ENCODE results near the gene CASP4. TPM values are rescaled to one million over a fixed set of nuclear protein-coding genes. Genes with fewer than 3 reads are reported as not detected.
A peak's percentile ranks its signal among the peaks of the same experiment; 100 is the strongest.

Gene CASP4
- total and polyA plus RNA-seq, 4 donors: 15.5 to 39.0 (median 22.7) TPM

DNA sequence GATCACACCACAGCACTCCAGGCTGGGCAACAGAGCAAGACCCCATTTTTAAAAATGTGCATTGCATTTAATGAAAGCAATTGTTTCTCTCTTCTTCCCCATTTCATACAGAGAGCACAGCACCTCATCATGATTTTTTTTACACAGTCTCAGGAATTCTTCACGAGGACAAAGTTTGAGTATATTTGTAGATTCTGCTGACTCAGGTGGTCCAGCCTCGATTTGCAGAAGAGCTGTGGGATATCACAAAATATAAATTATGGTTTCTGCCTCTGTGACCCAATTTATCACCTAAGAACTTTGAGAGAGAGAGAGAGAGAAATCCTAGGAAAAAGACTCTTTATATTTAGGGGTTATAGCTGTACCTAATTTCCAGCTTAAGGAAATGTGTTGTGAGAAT is 34.8 kb upstream of the CASP4 start:
- no peaks in the 10 kb centered on the region for H3K36me3 ChIP-seq (ENCODE audit: control insufficient read depth in 4 of 4, insufficient read depth in 3 of 4, low read depth in 1 of 4, low read length in 3 of 4)
- H3K27me3 ChIP-seq (ENCODE audit: control insufficient read depth in 4 of 4, insufficient read depth in 4 of 4, low read length in 3 of 4): no peaks in the 10 kb centered on the region
- no peak overlapping the region for H3K4me3 ChIP-seq (ENCODE audit: low read depth in 1 of 3, low read length in 3 of 3)
- no peak overlapping the region for H3K9ac ChIP-seq (ENCODE audit: low read depth in 1 of 2, low read length in 2 of 2)
- DNase-seq (ENCODE audit: low spot score): no peak
- TF ChIP-seq, protein P1, sequence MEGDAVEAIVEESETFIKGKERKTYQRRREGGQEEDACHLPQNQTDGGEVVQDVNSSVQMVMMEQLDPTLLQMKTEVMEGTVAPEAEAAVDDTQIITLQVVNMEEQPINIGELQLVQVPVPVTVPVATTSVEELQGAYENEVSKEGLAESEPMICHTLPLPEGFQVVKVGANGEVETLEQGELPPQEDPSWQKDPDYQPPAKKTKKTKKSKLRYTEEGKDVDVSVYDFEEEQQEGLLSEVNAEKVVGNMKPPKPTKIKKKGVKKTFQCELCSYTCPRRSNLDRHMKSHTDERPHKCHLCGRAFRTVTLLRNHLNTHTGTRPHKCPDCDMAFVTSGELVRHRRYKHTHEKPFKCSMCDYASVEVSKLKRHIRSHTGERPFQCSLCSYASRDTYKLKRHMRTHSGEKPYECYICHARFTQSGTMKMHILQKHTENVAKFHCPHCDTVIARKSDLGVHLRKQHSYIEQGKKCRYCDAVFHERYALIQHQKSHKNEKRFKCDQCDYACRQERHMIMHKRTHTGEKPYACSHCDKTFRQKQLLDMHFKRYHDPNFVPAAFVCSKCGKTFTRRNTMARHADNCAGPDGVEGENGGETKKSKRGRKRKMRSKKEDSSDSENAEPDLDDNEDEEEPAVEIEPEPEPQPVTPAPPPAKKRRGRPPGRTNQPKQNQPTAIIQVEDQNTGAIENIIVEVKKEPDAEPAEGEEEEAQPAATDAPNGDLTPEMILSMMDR (IDR thresholded peaks at IDR 0.05; ENCODE audit: low read depth, low read length, missing input control): no peak
- TF ChIP-seq YY1 (IDR thresholded peaks at IDR 0.05): no peak
- no peaks in the 10 kb centered on the region for H3K9me3 ChIP-seq (ENCODE audit: control insufficient read depth in 4 of 4, low read length in 3 of 4)
- no peaks in the 10 kb centered on the region for H3K4me1 ChIP-seq (ENCODE audit: control insufficient read depth in 4 of 4, insufficient read depth in 4 of 4, low read length in 3 of 4)
- WGBS: 68% methylated on average over 2 of the region's 2 CpGs
- no peak overlapping the region for H3K27ac ChIP-seq (ENCODE audit: low read depth in 1 of 2, low read length in 2 of 2)

DNA sequence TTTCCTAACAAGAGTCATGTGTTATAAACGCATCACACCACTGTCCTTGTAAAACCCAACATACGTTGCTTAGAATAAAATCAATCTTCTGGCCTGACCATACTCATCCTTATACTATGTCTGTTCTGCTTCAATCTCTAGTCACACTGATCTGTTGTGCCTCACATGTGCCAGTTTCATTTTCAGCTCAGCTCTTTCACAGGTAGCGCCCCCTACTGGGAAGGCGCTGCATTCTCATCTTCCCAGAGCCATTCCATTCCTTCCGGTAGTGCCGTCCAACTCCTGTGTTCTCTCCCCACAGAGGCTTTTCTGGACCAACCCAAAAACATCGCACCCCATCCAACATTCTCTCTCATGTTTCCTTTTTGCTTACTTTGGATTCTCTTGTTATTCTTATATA is 32.4 kb upstream of the CASP4 start:
- no peak for DNase-seq (ENCODE audit: low spot score)
- TF ChIP-seq RXRA (IDR thresholded peaks at IDR 0.05) (no peak), NR2F2 (IDR thresholded peaks at IDR 0.05) (no peak), RAD21 (IDR thresholded peaks at IDR 0.05) (peak; percentile 62 to 79), HNF4A (conservative IDR thresholded peaks at IDR 0.05) (no peak)
- TF ChIP-seq, protein P1 (IDR thresholded peaks at IDR 0.05; ENCODE audit: low read depth, low read length, missing input control): peak; percentile 51
- WGBS: 77% methylated on average over 7 of the region's 7 CpGs
- Histone ChIP-seq H3K27ac (ENCODE audit: low read depth in 1 of 2, low read length in 2 of 2) (no peak overlapping the region), H3K27me3 (ENCODE audit: control insufficient read depth in 4 of 4, insufficient read depth in 4 of 4, low read length in 3 of 4) (no peaks in the 10 kb centered on the region), H3K9me3 (ENCODE audit: control insufficient read depth in 4 of 4, low read length in 3 of 4) (no peaks in the 10 kb centered on the region), H3K9ac (ENCODE audit: low read depth in 1 of 2, low read length in 2 of 2) (no peak overlapping the region), H3K4me1 (ENCODE audit: control insufficient read depth in 4 of 4, insufficient read depth in 4 of 4, low read length in 3 of 4) (peaks cover 0 to 1% (median 0%) of the 10 kb centered on the region in 4 donors), H3K36me3 (ENCODE audit: control insufficient read depth in 4 of 4, insufficient read depth in 3 of 4, low read depth in 1 of 4, low read length in 3 of 4) (no peaks in the 10 kb centered on the region), H3K4me3 (ENCODE audit: low read depth in 1 of 3, low read length in 3 of 3) (no peak overlapping the region)

DNA sequence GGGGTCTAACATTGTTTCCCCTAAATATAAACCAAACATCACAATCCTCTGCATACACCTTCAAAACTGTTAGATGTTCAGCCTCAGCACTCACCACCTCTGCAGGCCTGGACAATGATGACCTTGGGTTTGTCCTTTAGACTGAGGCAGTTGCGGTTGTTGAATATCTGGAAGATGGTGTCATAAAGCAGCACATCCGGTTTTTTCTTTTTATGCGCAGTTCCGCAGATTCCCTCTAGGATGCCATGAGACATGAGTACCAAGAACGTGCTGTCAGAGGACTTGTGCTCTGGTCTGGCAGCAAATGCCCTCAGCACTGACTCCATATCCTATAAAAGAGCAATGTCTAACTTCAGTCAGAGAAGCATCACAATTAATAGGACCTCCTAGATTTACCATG is 31.8 kb upstream of the CASP4 start:
- no peak for TF ChIP-seq FOXA2 (IDR thresholded peaks at IDR 0.05)
- TF ChIP-seq, protein P1 (IDR thresholded peaks at IDR 0.05; ENCODE audit: low read depth, low read length, missing input control): peak; percentile 5
- WGBS: 93% methylated on average over 5 of the region's 5 CpGs
- Histone ChIP-seq H3K27me3 (ENCODE audit: control insufficient read depth in 4 of 4, insufficient read depth in 4 of 4, low read length in 3 of 4) (no peaks in the 10 kb centered on the region), H3K9ac (ENCODE audit: low read depth in 1 of 2, low read length in 2 of 2) (no peak overlapping the region), H3K36me3 (ENCODE audit: control insufficient read depth in 4 of 4, insufficient read depth in 3 of 4, low read depth in 1 of 4, low read length in 3 of 4) (no peaks in the 10 kb centered on the region), H3K9me3 (ENCODE audit: control insufficient read depth in 4 of 4, low read length in 3 of 4) (no peaks in the 10 kb centered on the region), H3K4me3 (ENCODE audit: low read depth in 1 of 3, low read length in 3 of 3) (no peak overlapping the region), H3K4me1 (ENCODE audit: control insufficient read depth in 4 of 4, insufficient read depth in 4 of 4, low read length in 3 of 4) (peaks cover 0 to 1% (median 0%) of the 10 kb centered on the region in 4 donors), H3K27ac (ENCODE audit: low read depth in 1 of 2, low read length in 2 of 2) (no peak overlapping the region)
- no peak for DNase-seq (ENCODE audit: low spot score)
